HL-60/S4 treated with retinoic acid at 250 ng/mL for 4 days and 3 days (cell line): ENCODE data around the gene MAP2K3.

ENCODE experiments used
- in situ Hi-C: fragments of 300-500 bp; cut with MboI; formaldehyde crosslinking; loops from 2 replicates; pipeline ENCODE4 v1.7.0; 2022; ENCODE audit warnings: low sequenced_read_pairs

The MAP2K3 gene

DNA sequence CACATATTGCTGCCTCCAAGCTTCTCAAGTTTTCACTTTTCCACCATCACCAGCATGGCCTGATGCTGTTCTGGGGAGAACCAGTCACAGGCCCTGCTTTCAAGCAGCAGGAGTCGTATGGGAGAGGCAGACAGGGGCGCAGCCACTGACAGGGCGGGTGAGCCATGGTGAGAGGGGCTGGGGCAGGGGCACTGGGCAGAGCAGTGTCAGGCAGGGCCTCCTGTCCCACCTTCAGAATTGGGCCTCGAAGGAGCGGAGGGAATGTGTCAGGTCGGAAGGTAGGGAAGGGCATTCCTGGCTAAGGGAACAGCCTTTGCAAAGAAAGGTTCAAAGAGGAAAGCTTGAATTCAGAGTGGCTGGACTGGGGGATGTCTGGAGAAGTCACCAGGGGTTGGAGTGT, 4.9 kb upstream of the MAP2K3 start:
- in situ Hi-C loops = no loop called here

DNA sequence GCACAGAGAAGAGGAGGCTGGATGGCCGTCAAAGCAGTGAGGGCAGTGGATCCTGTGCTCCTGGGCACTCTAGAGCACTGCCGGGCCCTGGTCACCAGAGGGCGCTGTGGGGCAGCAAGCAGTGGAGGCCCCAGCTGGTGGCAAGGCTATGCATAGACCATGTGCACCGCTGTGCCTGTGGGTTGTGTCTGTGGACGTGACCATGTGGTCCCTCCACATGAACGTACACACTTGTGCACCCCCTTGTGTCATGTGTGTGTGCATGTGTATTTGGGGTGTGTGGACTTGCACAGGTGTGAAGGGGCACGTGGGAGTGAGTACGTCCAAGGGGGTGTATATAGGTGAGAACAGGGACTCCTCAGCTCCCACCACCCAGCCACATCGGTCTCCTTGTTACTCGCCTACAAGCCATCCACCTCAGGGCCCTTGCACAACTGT, 4.4 kb upstream of the MAP2K3 start:
- in situ Hi-C loops = no loop called here

DNA sequence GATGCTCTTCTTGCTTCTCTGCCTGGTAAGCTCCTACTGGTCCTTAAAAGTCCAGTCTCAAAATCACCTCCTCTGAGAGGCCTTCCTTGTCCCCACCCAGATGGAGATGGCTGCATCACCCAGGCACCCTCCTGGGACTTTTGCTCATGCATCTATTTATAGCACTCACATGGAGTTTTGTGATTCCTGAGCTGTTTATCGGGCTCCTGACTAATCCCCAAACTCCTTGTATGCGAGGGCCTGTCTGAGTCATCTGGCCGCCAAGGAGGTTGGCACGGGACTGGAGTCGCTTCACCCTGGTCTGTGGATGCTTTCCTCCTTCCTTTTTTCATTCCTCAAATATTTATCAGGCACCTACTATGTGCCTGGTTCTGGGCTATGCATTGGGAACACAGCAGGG, 2.3 kb upstream of the MAP2K3 start:
- in situ Hi-C loops = no loop called here

DNA sequence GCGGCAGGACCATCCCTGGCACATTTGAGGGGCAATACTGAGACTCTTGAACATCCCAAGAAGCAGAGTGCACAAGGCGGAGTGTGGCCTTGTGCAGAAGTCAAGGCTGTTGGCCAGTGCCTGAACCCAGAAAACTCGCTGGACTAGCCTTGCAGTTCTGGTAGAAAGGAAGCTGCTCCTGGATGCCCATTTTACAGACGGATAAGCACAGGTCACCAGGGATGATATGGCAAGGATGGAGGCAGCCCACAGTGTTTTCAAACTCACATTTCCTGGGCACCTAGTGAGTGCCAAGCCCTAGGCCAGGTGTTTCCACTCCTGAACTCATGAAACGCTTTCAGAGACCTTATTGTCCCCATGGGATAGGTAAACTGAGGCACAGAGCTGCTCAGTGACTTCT, 1.7 kb upstream of the MAP2K3 start:
- in situ Hi-C loops = no loop called here

DNA sequence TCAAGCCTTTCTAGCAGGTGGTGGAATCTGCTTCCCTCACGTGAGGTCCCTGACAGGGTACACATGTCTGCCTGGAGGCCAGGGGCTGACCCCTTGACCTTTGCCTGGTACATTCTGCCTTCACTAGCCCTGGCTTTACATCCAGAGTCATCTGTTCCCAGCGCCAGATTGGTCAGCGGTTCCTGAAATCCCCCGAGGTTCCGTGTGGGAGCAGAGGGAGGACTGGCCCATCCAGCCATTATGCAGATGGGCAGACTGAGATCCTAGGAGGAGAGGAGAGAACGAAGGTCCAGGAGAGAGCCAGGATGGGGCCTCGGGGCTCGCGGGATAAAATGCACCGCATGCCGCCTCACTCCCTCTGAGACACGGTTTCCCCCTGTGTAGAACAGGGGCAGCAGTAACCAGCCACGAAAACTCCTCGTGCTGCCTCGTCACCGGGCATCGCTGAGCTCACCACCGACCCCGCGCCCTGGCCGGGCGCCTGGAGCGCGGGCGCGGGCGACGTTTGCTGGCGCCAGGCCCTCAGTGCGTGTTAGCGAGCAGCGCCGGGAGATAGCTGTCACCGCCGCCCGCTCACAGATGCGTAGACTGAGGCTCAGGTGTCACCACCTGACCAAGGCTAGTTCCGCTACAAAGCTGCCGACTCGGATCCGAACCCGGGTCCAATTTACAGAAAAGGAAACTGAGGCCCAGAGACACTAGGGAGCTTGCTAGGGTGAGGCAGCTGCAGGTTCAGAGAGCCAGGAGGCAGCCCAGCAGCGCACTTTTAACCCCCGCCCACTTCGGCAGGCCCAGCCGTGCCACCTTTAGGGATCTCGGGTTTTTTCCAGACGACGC, 811 bp upstream of the MAP2K3 start:
- in situ Hi-C loops = no loop called here

DNA sequence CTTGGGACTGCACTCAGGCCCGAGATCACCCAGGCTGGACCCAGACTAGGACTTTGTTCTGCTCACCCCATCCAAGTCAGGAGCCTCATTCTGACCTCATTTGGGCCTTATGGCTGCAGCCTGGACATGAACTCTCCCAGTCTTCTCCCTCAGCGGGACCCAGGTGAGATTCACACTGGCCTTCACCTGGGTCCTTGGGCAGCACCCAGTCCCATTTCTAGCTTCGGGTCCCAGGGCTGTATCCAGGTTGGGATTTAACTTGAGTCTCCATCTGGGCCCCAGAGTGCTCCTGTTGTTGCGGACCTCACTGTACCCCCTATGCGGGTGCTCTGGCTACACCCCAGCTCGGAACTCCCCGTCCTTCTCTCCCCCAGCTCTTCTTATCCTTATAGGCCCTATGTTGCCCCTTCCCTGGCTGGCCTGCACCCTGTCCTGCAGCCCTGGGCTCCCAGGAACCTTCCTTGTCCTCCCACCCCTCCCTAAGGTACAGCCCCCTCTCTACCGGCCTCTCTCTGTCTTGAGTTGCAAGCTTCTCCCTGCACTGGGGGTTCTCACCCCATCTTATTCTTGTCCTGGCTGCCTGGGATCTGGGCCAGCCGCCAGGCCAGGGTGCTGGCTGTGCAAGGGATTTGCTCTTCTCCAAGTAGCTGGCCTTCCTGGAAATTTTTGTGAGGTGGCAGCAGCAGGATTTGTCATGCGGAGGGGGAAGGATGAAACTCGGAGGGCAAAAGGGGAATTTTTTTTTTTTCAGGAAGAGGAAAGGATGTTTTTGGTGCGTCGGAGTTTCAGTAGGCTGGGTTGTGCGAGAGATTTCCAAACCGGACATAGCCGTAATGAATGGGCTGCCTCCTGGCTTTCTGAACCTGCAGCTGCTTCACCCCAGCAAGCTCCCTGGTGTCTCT, 904 bp downstream of the MAP2K3 start:
- in situ Hi-C loops = no loop called here

DNA sequence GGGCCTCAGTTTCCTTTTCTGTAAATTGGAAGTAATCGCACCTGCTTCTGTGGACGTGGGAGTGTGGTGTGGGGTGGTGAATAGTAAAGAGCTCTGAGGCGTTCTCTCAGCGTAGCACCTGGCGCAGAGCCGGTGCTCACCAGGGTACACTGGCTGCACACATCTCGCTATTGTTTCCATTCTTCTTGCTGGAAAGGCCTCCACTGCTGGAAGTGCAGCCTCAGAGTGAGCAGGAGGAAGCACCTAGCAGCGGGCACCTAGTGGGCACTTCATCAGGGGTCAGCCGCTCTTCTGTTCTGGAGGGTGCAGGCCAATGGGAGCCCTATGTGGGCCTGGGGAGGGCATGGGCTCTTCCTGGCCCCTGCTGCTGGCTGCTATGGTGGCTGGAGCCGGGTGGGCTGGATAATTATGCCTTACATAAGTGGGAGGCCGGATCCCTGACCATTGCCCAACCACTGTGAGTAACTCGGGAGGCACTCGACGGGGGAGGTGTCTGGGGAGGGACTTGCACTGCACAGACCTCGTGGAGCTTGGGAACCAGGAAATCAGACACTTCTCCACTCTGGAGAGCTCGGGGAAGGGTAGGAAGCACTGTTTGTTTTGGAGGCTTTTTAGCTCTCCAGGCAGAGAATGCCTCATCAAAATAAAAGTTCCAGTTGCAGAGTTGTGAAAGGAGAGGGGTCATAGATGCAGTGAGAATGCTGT, 1.7 kb downstream of the MAP2K3 start:
- in situ Hi-C loops = no loop called here

DNA sequence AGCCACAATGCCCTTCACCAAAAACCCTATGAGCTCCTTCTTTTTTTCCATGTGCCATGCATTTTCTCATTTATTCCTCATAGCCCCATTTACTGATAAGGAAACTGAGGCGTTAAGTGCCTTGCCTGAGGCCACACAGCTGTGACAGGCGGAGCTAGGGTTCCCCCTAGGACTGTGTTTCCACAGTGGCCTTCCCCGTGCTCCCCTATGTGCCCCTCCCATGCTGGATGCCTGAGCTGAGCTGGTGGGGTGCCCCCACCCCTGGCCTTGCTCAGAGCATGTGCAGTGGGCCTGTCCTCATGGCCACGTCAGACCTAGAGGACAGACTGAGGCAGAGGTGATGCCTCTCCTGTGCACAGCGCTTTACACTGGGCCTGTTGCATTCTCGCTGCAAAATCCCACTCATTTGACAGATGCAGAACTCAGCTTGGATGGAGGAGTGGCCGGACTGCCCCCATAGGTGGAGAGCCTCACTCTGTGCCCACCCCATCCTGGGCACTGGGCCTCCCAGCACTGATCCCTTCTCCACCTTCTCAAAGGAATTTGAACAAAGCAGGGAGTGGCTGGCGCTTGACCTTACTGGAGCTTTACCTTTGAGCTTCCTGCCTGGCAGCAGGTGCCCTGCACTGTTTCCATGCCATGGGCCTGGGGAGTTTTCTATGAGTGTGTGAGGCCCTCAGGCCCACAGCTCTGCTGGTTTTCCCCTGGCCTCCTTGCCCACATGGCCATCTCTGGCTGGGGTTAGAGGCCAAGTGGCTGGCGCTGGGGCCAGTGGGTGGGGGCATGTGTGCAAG, 2.6 kb downstream of the MAP2K3 start:
- in situ Hi-C loops = no loop called here

DNA sequence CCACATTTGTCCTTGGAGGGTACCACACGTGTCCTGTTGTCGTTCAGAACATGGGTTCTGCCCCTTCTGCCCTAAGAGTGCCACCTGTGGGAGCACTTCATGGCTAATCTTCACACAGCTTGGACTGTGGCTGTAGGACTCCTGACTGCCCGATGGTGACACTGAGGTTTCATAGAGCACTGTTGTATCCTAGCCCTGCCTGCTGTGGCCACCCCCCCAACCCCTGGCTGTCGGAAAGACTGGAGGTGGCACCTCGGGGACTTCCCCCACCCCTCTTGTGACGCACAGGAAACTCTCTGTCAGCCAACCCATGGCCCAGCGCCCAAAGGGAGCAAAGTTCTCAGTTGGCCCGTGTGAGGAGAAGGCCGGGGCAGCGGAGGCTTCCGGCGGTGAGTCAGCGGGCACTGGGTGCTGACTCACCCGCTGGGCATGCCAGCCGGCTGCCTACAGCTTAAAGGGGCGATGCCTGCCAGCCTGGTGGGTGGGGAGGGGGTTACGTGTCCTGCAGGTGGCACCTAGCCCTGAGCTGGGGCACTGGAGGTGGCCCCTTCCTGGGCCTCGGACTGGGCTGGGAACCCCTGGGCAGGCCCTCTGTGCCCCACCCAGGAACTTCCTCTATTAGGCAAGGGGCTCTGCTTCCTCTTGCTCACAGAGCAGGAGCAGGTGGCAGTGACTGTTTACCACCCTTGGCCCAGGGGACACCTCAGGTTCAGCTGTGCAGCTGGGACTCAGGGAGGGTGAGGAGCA, 3.4 kb downstream of the MAP2K3 start:
- in situ Hi-C loops = no loop called here

DNA sequence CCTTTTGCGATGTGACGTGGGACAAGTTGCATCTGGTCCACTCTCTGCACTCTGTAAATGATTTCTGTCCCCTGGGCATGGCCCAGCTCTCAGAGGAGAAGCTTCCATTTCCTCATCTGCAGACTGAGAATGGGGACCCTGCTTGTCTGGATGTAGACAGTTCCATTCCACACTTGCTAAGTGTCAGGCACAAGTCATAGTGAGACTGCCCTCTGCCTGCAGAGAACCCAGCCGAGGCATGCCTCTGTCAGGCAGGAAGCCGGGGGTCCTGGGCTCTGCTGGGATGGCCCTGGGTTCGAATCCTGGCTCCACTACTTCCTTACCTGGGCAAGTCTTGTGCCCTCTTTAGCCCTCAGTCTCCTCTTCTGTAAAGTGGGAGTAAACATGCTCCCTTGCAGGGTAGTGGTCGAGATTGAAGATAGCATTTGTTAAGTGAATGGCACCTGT, 4.1 kb downstream of the MAP2K3 start:
- in situ Hi-C loops = no loop called here

DNA sequence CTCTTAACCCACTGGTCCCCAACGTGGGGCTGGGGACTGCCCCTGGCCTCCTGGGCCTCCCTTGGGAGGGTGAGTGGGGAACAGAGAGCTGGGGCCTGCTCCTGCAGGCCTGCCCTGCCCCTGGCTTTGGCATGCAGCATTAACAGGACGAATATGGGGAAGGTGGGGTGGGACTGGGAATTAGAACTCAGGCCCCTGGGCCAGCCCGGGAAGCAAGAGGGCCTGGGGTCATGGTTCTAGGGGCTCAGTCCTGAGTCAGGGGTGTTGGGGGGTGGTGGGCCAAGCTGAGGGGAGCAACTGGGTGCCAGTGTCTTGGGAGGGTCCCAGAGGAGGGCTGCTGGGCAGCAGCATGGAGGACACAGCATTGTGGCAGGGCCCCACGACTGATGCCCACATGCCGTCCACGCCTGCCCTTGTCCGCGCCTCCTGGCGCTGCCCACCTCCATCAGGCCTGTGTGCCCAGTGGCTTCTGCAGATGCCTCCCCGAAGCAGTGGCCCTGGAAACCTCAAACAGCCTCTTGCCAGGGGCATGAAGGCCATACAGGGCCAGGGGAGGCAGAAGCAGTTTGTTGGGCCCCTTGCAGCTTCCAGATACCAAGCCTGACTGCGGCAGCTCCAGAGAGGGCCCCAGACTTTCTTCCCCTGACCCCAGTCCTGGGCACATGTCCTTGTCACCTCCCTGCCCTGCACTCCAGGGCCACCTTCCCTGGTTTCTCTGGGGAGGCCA, 4.8 kb downstream of the MAP2K3 start:
- in situ Hi-C loops = no loop called here

DNA sequence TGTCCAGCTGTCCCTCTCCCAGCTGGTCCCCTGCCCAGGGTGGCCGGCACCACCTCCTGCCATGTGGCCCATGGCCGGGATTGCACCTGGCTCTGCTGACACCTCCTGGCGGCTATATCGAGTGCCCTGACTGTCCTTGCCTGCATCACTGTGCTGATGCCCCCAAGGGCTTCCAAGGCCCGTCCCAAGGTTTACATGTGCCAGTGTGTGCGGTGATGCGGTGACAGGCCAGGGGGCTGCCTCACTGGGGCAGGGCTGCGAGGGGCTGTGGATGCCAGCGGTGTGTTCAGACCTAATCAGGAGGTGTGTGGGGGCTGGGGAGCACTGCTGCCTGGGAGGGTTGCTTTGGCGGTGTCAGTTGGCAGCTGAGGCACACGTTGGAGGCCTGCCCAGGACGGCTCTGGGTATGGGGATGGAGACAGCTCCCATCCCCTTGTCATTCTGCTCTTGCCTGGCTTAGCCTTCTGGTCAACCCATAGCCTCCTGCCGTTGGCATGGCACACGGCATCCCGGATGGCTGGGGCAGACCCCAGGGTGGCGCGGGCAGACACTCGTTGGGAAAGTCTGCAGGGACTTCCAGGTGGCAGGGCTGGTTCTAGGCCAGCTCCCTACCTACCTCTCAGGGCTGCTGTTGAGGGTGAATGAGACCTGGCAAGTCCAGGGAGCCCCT, 5.5 kb downstream of the MAP2K3 start:
- in situ Hi-C loops = no loop called here

DNA sequence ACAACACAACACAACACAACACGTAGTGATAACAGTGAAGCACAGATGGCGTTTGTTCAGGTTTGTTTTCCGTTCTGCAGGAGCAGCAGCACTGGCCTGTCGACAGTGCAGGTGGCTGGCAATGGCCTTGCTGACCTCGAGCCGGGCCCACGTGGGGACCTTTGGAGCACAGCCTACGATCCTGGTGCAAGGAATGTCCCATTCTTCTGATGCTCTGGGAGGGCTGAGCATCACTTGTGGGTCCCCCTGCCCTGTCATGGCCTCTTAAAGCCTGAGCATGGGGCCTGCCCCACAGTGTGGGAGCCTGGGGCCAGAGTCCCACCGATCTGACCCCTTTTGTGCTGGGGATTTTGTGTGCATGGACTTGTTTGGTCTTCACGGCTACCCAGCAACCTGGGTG, 6.8 kb downstream of the MAP2K3 start:
- in situ Hi-C loops = no loop called here

DNA sequence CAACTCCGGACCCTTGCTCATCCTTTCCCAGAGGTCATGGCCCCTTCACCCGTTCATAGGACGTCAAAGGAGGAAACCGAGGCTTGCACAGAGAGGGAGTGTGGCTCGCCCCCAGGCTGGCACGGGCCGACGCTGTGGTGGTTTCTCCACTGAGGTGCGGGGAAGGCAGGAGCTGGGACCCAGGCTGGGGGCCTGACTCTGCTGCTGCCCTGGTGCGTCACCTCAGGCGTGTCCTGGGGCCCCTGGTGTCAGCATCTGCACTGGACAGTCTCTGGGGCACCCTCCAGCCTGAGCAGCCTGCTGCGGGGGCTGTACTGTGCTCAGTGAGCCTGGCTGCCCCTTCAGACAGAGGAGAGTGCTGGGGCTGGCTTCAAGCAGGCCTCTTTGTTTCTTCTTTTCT, 7.4 kb downstream of the MAP2K3 start:
- in situ Hi-C loops = no loop called here

DNA sequence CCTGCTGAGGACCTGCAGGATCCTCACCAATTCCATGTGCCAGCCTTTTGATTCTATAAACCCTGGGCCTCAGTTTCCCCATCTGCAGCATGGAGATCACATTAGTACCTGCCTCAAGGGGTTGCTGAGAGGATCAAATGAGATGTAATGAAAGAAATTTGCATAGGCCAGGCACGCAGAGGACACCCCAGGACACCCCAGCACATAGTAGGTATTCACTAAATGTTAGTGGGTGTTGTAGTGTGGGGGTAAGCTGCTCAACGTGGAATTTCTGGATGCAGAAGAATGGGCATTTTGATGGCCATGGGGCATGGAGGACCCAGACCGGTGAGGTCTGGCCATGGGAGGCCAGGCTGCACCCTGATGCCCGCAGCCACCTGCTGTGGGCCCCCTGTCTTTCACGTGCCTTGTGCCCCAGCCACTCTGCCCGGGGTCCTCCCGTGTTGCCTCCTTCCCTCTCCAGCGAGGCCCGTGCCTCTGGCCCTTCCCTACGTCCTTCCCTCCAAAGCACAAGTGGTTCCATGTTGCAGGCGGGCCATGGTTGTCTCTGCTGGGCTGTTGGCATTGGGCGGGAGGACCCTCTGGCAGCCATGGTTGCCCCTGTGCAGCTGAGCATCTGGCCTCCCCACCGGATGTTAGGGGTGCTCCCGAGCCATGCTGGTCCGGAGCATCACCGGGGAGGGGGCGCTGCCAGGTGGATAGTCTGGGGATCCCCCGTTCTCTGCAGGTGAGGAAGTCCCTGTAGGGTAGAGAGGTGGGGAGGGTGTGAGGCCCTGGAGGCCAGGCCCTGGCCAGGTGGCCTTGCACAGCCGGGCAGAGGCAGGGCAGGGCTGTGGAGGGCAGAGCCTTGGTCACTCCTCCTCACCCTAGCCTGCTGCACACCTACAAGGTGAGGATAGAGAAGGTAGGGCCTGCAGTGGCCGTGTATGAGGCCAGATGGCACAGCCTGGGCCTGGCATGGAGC, 8.6 kb downstream of the MAP2K3 start:
- in situ Hi-C loops = no loop called here

DNA sequence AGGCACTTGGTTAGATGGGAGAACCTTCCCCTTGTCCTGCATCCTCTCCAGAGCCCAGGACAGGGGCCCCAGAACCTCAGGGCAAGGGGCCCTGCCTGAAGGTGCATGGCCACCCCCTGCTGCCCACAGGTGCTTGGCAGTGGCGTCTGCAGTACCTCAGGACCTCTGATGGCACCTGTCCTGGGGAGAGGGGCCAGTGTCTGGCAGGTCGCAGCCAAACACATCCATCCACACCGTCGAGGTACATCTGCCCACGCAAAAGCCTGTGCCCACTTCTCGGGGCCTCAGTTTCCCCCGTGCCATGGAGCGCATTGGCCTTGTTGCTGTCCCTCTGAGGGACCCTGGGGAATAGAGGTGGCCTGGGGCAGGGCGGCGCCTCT, 9.3 kb downstream of the MAP2K3 start:
- in situ Hi-C loops = no loop called here

DNA sequence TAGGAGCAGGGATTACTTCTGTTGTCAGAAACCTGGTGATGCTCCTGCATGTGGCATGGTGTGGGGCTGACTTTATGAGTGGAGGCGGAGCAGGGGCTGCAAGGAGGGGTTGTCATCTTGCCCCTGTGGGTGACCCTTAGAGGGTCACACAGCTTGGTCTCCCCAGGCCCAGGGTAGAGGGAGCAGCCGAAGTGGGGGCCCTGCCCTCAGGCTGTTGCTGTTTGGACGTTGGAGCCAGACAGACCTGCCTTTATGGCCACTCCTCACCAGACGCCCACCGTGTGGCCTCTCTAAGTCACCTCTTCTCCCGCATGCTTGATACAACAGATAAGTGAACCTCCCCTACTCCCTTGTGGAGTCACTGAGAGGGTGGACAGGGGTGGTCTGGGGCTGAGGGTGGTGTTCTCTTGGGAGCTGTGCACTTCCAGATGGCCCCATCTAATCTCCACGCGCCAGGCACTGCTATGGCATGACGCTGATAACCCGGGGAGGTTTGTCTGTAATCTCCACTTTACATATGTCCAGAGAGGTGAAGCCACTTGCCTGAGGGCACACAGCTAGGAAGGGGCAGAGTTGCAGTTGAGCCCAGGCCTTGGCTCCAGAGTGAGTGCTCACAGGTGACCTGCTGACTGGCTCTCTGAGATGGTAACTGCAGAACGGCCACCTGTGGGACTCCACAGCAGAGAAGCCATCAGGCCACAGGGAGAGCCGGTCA, 10.0 kb downstream of the MAP2K3 start:
- in situ Hi-C loops = no loop called here
